ENCODE data around the gene NAV3.

- TF ChIP-seq CTCF (IDR thresholded peaks at IDR 0.05; ENCODE audit: low read depth, low read length) (no peak), EZH2phosphoT487 (IDR thresholded peaks at IDR 0.05; ENCODE audit: low read depth) (no peak)
These were observed 34.5 kb downstream of the NAV3 start for GRCh38 chr12:77865178-77865577.

Data from OCI-LY3 (cell line).